ENCODE measurements around the gene IGSF5.

The IGSF5 gene

DNA sequence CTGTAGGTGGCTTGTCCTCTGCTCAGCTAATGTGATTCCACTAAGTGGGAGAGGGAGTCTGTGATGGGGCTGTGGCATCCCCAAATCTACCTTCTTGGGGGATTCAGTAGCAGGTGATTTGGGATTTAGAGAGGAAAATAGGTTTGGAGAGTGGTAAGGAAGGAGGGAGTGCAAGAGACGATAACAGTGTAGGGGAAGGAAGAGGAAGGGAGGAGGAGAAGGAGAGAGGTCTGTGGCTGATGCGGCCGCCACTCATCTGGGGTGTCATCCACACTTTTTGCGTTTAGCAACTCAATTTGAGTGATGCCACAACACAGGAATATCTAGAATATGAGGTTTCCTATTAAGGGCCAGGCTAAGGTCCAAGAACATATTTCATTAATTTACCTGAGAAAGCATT is 98.5 kb downstream of the IGSF5 start:
- H3K9ac ChIP-seq (ENCODE audit: insufficient read length): no peak overlapping the region

DNA sequence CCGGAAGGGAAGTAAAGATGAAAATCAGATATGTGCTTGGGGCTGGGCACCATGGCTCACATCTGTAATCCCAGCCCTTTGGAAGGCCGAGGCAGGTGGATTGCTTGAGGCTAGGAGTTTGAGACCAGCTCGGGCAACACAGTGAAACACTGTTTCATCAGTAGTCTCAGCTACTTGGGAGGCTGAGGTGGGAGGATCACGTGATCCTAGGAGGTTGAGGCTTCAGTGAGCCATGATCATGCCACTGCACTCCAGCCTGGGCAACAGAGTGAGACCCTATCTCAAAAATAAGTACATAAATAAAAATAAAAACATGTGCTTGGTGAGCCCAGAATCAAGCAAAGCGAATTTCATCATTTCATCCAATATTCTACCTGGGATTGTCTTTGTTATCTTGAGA is 98.9 kb downstream of the IGSF5 start:
- Histone ChIP-seq H3K4me3 (no peak overlapping the region), H3K9me3 (ENCODE audit: low read depth, low read length) (no peaks in the 10 kb centered on the region), H3K27ac (no peak overlapping the region), H3K9ac (ENCODE audit: insufficient read length) (no peak overlapping the region), H3K36me3 (ENCODE audit: insufficient read depth, low read length) (no peaks in the 10 kb centered on the region)
- no peak for DNase-seq (ENCODE audit: low read depth, low spot score)
- TF ChIP-seq EZH2 (IDR thresholded peaks at IDR 0.05) (no peak), POLR2AphosphoS5 (IDR thresholded peaks at IDR 0.05; ENCODE audit: borderline replicate concordance, low read depth, low read length) (no peak), FOXP2 (optimal IDR thresholded peaks at IDR 0.05; ENCODE audit: control extremely low read depth, extremely low read length, insufficient read depth) (no peak)

More for the DNA sequence above, 98.5 kb downstream of the IGSF5 start:
- no peak overlapping the region for H3K4me3 ChIP-seq
- no peak overlapping the region for H3K27ac ChIP-seq
- no peaks in the 10 kb centered on the region for H3K9me3 ChIP-seq (ENCODE audit: low read depth, low read length)
- H3K36me3 ChIP-seq (ENCODE audit: insufficient read depth, low read length): no peaks in the 10 kb centered on the region
- no peak for DNase-seq (ENCODE audit: low read depth, low spot score)
- no peak for TF ChIP-seq POLR2AphosphoS5 (IDR thresholded peaks at IDR 0.05; ENCODE audit: borderline replicate concordance, low read depth, low read length)
- no peak for TF ChIP-seq FOXP2 (optimal IDR thresholded peaks at IDR 0.05; ENCODE audit: control extremely low read depth, extremely low read length, insufficient read depth)
- no peak for TF ChIP-seq EZH2 (IDR thresholded peaks at IDR 0.05)

DNA sequence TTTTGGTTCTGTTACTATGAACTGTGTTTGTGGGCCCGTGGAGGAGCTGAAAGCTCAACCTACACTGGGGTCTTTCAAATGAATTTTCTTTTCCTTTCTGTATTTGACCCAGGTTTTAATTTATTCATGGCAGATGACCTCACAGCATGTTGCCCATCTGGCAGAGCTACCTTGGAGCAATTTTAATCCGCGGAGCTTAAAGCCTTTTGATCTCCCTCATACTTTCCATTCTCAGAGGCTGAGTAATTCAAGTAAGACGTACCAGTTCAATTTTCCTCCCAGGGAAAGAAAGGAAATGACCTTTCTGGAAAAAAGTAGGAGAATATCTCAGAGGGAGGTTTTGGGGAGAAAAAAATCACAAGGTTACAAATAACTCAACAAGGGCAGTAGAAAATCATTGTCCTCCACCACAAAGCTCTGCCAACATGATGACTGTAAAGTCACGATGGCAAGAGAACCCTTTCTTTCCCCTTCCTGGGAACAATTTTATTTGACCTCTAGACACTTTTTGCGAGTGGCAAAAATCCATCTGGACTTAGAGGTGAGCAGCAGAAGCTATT is 100.7 kb downstream of the IGSF5 start:
- H3K4me3 ChIP-seq: no peak overlapping the region
- H3K9me3 ChIP-seq (ENCODE audit: low read depth, low read length): no peaks in the 10 kb centered on the region
- no peak for DNase-seq (ENCODE audit: low read depth, low spot score)
- no peak for TF ChIP-seq FOXP2 (optimal IDR thresholded peaks at IDR 0.05; ENCODE audit: control extremely low read depth, extremely low read length, insufficient read depth)
- TF ChIP-seq POLR2AphosphoS5 (IDR thresholded peaks at IDR 0.05; ENCODE audit: borderline replicate concordance, low read depth, low read length): no peak
- TF ChIP-seq EZH2 (IDR thresholded peaks at IDR 0.05): no peak
- no peaks in the 10 kb centered on the region for H3K36me3 ChIP-seq (ENCODE audit: insufficient read depth, low read length)
- H3K27ac ChIP-seq: no peak overlapping the region
- H3K9ac ChIP-seq (ENCODE audit: insufficient read length): no peak overlapping the region

DNA sequence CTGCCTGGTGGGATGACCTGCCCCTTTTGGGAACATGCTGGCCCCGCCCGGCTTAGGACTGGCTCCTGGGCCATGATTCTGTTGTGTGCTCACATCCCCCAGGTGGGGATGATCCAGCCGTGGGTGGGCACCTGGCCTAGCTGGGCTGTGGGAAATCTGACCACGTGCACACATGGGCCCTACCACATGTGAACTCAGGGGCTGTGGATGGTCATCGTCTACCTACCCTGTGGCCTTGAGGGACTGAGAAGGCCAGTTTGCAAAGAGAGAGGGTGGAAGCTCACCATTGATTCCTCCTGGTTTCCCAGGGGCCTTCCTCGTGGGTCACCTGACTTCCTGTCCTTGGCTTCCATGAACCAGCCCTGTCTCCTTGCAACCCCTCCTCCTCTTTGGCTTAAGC is 102.9 kb downstream of the IGSF5 start:
- DNase-seq (ENCODE audit: low read depth, low spot score): no peak
- H3K4me3 ChIP-seq: no peak overlapping the region
- H3K36me3 ChIP-seq (ENCODE audit: insufficient read depth, low read length): no peaks in the 10 kb centered on the region
- H3K9me3 ChIP-seq (ENCODE audit: low read depth, low read length): no peaks in the 10 kb centered on the region
- H3K9ac ChIP-seq (ENCODE audit: insufficient read length): no peak overlapping the region
- no peak overlapping the region for H3K27ac ChIP-seq
- TF ChIP-seq POLR2AphosphoS5 (IDR thresholded peaks at IDR 0.05; ENCODE audit: borderline replicate concordance, low read depth, low read length): no peak
- TF ChIP-seq FOXP2 (optimal IDR thresholded peaks at IDR 0.05; ENCODE audit: control extremely low read depth, extremely low read length, insufficient read depth): no peak
- no peak for TF ChIP-seq EZH2 (IDR thresholded peaks at IDR 0.05)

DNA sequence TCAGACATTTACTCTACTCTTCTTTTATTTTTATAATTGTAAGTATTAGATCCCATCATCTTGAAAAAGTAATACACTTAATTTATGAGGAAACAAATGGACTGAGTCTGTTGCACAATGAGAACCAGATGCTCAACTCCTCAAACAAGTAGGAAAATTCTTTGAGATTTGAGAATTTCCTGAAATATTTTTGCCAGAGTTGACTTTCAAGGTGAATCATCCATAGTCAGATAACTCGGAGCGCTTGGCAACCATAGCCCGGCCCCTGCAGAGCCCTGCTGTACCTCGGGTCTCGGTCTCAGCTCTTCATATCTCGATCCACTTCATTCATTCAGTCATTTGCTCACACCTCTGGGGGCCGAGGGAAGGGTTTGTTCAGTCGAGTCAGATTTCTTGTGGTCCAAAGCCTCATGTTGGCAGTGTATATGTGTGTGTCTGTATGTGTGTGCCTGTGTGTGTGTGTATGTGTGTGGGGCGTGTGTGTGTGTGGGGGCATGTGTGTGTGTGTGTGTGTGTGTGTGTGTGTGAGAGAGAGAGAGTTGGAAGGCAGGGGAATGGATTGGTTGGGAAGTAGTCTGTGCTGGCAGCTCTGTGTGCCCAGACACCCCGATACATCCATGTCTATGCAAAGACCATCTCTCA is 104.2 kb downstream of the IGSF5 start:
- Histone ChIP-seq H3K27ac (no peak overlapping the region), H3K9ac (ENCODE audit: insufficient read length) (no peak overlapping the region), H3K36me3 (ENCODE audit: insufficient read depth, low read length) (no peaks in the 10 kb centered on the region), H3K9me3 (ENCODE audit: low read depth, low read length) (no peaks in the 10 kb centered on the region), H3K4me3 (no peak overlapping the region)
- DNase-seq (ENCODE audit: low read depth, low spot score): no peak
- TF ChIP-seq POLR2AphosphoS5 (IDR thresholded peaks at IDR 0.05; ENCODE audit: borderline replicate concordance, low read depth, low read length) (no peak), EZH2 (IDR thresholded peaks at IDR 0.05) (no peak), FOXP2 (optimal IDR thresholded peaks at IDR 0.05; ENCODE audit: control extremely low read depth, extremely low read length, insufficient read depth) (no peak)

DNA sequence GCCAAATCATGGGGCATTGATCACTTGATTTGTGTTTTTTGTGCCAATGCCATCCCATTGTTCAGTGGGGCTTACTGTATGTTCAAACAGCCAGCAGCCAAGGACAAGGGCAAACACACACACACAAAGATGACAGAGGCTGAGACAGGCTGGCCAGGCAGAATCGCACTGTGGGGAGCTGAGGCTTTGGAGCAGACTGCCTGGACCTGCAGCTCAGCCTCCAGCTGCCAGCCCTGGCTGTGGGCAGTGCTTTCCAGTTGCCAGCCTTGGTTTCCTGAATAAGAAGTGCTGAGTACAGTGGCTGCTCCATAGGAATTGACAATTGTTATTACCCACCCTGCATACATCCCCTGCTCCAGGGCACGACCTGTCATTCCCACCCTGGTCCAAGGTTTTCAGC is 105.3 kb downstream of the IGSF5 start:
- no peak for TF ChIP-seq FOXP2 (optimal IDR thresholded peaks at IDR 0.05; ENCODE audit: control extremely low read depth, extremely low read length, insufficient read depth)
- no peak for TF ChIP-seq EZH2 (IDR thresholded peaks at IDR 0.05)
- no peak for TF ChIP-seq POLR2AphosphoS5 (IDR thresholded peaks at IDR 0.05; ENCODE audit: borderline replicate concordance, low read depth, low read length)
- Histone ChIP-seq H3K9me3 (ENCODE audit: low read depth, low read length) (no peaks in the 10 kb centered on the region), H3K36me3 (ENCODE audit: insufficient read depth, low read length) (no peaks in the 10 kb centered on the region), H3K9ac (ENCODE audit: insufficient read length) (no peak overlapping the region), H3K27ac (no peak overlapping the region), H3K4me3 (no peak overlapping the region)
- DNase-seq (ENCODE audit: low read depth, low spot score): no peak

DNA sequence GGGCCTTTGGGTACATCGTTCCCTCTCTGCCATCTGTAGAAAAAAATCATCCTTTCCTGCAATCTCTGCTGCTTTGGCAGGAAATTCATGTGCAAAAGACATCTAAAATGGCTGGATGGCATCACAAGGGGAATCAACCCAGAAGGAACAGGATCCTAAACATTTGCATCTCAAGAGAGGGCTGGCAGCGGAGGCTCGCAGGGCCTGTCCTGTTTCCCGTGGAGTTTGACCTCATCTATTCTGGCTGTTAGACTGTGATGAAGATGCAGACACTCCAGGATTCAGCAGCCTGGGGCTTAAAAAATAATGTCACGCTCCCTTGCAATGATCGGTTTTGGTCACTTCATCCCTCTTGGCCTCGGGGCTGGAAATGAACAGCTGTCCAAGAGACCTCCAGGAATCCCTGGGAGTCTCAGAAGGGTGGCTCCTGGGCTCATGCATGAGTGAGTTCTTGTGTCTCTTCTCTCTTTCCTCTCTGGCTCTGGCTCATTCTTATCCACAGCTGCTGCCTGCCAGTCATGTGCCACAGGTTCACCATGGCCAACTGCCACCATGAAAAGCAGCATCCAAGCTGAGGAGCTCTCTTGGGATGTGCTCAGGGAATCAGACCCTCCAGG is 106.1 kb downstream of the IGSF5 start:
- H3K9me3 ChIP-seq (ENCODE audit: low read depth, low read length): no peaks in the 10 kb centered on the region
- no peak overlapping the region for H3K9ac ChIP-seq (ENCODE audit: insufficient read length)
- no peak overlapping the region for H3K4me3 ChIP-seq
- no peak for TF ChIP-seq FOXP2 (optimal IDR thresholded peaks at IDR 0.05; ENCODE audit: control extremely low read depth, extremely low read length, insufficient read depth)
- no peak for TF ChIP-seq EZH2 (IDR thresholded peaks at IDR 0.05)
- TF ChIP-seq POLR2AphosphoS5 (IDR thresholded peaks at IDR 0.05; ENCODE audit: borderline replicate concordance, low read depth, low read length): no peak
- no peak overlapping the region for H3K27ac ChIP-seq
- no peak for DNase-seq (ENCODE audit: low read depth, low spot score)
- no peaks in the 10 kb centered on the region for H3K36me3 ChIP-seq (ENCODE audit: insufficient read depth, low read length)
